ENCODE results near the gene SEMA5A. TPM values are rescaled to one million over a fixed set of nuclear protein-coding genes. Genes with fewer than 3 reads are reported as not detected.

Gene SEMA5A
- total RNA-seq, 1 donor = 42.3 TPM

DNA sequence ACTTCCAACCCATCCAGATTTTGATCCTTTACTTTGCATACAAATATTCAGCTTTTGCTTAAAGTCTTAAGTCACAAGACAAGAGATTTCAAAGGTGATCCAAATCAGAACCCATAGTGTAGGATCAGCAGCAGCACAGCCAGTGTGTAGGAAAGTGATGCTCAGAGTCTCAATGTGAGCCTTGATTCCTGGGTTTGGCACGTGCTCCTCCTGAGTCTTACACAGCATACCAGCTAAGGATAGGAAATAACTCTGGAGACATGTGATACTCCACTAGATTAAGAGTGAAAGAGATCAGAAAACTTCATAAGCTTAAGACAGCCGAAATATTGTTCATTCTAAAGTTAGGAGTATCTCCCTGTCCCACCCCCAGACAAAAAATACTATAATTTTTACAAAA is 344.9 kb downstream of the SEMA5A start:
- no peak overlapping the region for H3K4me3 ChIP-seq (ENCODE audit: insufficient read depth, low read length)
- no peaks in the 10 kb centered on the region for H4K20me1 ChIP-seq (ENCODE audit: insufficient read depth, low read length)
- H3K36me3 ChIP-seq (ENCODE audit: insufficient read depth, low read length) = no peaks in the 10 kb centered on the region
- DNase-seq (ENCODE audit: insufficient read length, low spot score, missing footprints) = no peak
- H2AFZ ChIP-seq (ENCODE audit: low read length) = no peak overlapping the region
- H3K9me3 ChIP-seq (ENCODE audit: low read depth, low read length) = no peaks in the 10 kb centered on the region
- H3K27ac ChIP-seq (ENCODE audit: low read depth, low read length) = no peak overlapping the region
- H3K4me2 ChIP-seq (ENCODE audit: insufficient read depth, low read length) = no peak overlapping the region
- H3K27me3 ChIP-seq (ENCODE audit: insufficient read depth, low read length) = no peaks in the 10 kb centered on the region
- no peaks in the 10 kb centered on the region for H3K79me2 ChIP-seq (ENCODE audit: insufficient read depth, low read length)
- TF ChIP-seq, protein P1, sequence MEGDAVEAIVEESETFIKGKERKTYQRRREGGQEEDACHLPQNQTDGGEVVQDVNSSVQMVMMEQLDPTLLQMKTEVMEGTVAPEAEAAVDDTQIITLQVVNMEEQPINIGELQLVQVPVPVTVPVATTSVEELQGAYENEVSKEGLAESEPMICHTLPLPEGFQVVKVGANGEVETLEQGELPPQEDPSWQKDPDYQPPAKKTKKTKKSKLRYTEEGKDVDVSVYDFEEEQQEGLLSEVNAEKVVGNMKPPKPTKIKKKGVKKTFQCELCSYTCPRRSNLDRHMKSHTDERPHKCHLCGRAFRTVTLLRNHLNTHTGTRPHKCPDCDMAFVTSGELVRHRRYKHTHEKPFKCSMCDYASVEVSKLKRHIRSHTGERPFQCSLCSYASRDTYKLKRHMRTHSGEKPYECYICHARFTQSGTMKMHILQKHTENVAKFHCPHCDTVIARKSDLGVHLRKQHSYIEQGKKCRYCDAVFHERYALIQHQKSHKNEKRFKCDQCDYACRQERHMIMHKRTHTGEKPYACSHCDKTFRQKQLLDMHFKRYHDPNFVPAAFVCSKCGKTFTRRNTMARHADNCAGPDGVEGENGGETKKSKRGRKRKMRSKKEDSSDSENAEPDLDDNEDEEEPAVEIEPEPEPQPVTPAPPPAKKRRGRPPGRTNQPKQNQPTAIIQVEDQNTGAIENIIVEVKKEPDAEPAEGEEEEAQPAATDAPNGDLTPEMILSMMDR (IDR thresholded peaks at IDR 0.05; ENCODE audit: extremely low read depth, low read depth, low read length) = no peak
- peaks cover 21% of the 10 kb centered on the region for H3K4me1 ChIP-seq (ENCODE audit: insufficient read depth, low read length)

DNA sequence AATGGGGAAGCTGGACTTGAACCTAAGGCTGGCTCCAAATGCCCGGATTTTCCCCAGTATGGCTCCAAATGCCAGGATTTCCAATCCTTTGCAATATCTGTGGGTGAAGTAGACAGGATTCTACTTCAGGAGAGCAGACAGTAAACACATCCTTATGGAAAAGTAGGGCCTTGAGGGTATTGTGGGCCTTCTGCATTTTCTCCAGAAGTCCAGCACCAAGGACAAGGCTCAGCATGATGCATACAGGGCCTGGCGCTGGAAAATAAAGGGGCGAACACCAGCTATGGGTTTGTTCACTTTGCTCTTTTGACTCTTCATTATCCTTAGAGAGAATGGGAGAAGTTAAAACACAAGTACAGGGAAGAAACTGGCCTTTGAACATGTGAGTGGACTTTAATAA is 347.5 kb downstream of the SEMA5A start:
- no peaks in the 10 kb centered on the region for H3K27me3 ChIP-seq (ENCODE audit: insufficient read depth, low read length)
- H3K9me3 ChIP-seq (ENCODE audit: low read depth, low read length) = no peaks in the 10 kb centered on the region
- no peaks in the 10 kb centered on the region for H3K79me2 ChIP-seq (ENCODE audit: insufficient read depth, low read length)
- H2AFZ ChIP-seq (ENCODE audit: low read length) = no peak overlapping the region
- H4K20me1 ChIP-seq (ENCODE audit: insufficient read depth, low read length) = no peaks in the 10 kb centered on the region
- no peak overlapping the region for H3K4me3 ChIP-seq (ENCODE audit: insufficient read depth, low read length)
- no peak overlapping the region for H3K4me2 ChIP-seq (ENCODE audit: insufficient read depth, low read length)
- peak overlapping the region; percentile 36 for H3K27ac ChIP-seq (ENCODE audit: low read depth, low read length)
- peaks cover 30% of the 10 kb centered on the region for H3K4me1 ChIP-seq (ENCODE audit: insufficient read depth, low read length)
- H3K36me3 ChIP-seq (ENCODE audit: insufficient read depth, low read length) = no peaks in the 10 kb centered on the region
- peak; percentile 51 for DNase-seq (ENCODE audit: insufficient read length, low spot score, missing footprints)
- TF ChIP-seq, protein P1 (IDR thresholded peaks at IDR 0.05; ENCODE audit: extremely low read depth, low read depth, low read length) = no peak

DNA sequence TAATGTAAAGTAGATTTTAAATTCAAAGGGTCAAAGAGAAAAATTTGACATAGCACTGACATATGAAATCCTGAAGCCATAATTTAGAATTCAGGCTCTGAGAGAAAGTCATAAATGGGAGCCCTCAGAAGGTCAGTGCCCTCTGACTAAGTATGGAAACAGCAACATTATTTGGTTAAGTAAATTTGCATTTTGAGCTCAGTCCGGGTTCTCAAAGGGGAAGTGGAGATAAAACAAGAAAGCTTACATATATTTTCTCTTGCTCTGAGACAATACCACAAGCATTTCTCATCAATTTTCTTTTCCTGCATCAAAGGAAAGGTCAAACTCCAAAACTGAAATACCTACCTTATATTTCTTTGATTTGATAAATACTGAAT is 348.0 kb downstream of the SEMA5A start:
- no peaks in the 10 kb centered on the region for H3K9me3 ChIP-seq (ENCODE audit: low read depth, low read length)
- H3K79me2 ChIP-seq (ENCODE audit: insufficient read depth, low read length) = no peaks in the 10 kb centered on the region
- no peaks in the 10 kb centered on the region for H4K20me1 ChIP-seq (ENCODE audit: insufficient read depth, low read length)
- DNase-seq (ENCODE audit: insufficient read length, low spot score, missing footprints) = no peak
- TF ChIP-seq, protein P1 (IDR thresholded peaks at IDR 0.05; ENCODE audit: extremely low read depth, low read depth, low read length) = no peak
- H3K36me3 ChIP-seq (ENCODE audit: insufficient read depth, low read length) = no peaks in the 10 kb centered on the region
- H3K4me3 ChIP-seq (ENCODE audit: insufficient read depth, low read length) = no peak overlapping the region
- peaks cover 30% of the 10 kb centered on the region for H3K4me1 ChIP-seq (ENCODE audit: insufficient read depth, low read length)
- no peak overlapping the region for H2AFZ ChIP-seq (ENCODE audit: low read length)
- H3K4me2 ChIP-seq (ENCODE audit: insufficient read depth, low read length) = no peak overlapping the region
- peak overlapping the region; percentile 36 for H3K27ac ChIP-seq (ENCODE audit: low read depth, low read length)
- no peaks in the 10 kb centered on the region for H3K27me3 ChIP-seq (ENCODE audit: insufficient read depth, low read length)

DNA sequence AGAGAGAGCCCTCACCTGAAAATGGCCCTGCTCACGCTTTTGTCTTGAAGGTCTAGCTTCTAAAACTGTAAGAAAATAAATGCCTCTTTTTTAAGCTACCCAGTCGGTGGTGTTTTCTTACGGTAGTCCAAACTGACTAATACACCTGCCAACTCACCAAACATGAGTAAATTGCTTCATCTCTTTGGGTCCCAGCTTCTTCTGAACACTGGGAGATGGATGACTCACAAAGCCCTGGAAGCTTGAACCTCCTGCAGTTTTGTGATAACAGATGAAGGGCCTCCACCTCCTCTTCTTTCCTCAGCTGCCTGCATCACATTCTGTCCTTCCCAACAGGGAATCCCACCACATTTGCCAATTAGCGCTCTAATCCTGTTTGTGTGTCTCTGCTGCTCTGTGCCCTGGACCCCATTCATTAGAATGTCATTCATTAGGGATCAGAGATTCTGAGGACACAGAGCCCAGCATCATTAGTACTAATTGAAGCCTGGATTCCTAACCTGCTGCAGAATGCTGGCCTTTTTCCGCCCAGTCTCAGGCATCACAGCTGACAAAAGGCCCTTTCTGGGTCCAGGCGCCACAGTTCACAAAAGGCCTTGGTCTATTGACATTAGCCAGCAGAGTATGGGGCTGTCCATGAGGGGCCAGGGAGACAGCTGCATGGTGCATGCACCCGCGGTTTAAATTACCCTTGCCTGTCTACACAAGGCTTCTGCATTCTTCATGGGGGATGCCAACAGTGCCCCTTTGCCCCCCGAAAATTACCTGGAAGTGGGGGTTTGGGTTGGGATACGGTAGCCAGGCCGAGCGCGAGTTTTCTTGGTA is 349.3 kb downstream of the SEMA5A start:
- TF ChIP-seq, protein P1 (IDR thresholded peaks at IDR 0.05; ENCODE audit: extremely low read depth, low read depth, low read length) = no peak
- H3K4me2 ChIP-seq (ENCODE audit: insufficient read depth, low read length) = no peak overlapping the region
- no peak overlapping the region for H3K4me3 ChIP-seq (ENCODE audit: insufficient read depth, low read length)
- peak; percentile 41 for DNase-seq (ENCODE audit: insufficient read length, low spot score, missing footprints)
- H3K36me3 ChIP-seq (ENCODE audit: insufficient read depth, low read length) = no peaks in the 10 kb centered on the region
- H3K79me2 ChIP-seq (ENCODE audit: insufficient read depth, low read length) = no peaks in the 10 kb centered on the region
- no peaks in the 10 kb centered on the region for H3K9me3 ChIP-seq (ENCODE audit: low read depth, low read length)
- H3K27me3 ChIP-seq (ENCODE audit: insufficient read depth, low read length) = no peaks in the 10 kb centered on the region
- H2AFZ ChIP-seq (ENCODE audit: low read length) = no peak overlapping the region
- H3K4me1 ChIP-seq (ENCODE audit: insufficient read depth, low read length) = peaks cover 30% of the 10 kb centered on the region
- H3K27ac ChIP-seq (ENCODE audit: low read depth, low read length) = no peak overlapping the region
- H4K20me1 ChIP-seq (ENCODE audit: insufficient read depth, low read length) = no peaks in the 10 kb centered on the region

All from osteoblast (primary cell).